IMR-90 (cell line): Measurements from ENCODE around the gene IQSEC3. TPM values are rescaled to one million over a fixed set of nuclear protein-coding genes. Genes with fewer than 3 reads are reported as not detected.
"Not testable (repeated sequence)": the region's sequence is repeated elsewhere in the genome, so short reads cannot be mapped to it uniquely, and the experiment has no call there.

Source experiments
- ATAC-seq: fragments of 200-7000 bp; cut with Tn5 transposase; 2 replicates; pipeline ENCODE4 v1.9.1; 2020; ENCODE audit warnings: low read depth, mild to moderate bottlenecking, moderate library complexity
- BruUV-seq: library from RNA; stranded (reverse); fragments of 400-500 nt; replicated peaks from 2 replicates; lab custom pipeline; 2021; lab: Mats Ljungman, UMichigan
- CTCF ChIA-PET: fragments of 300-600 bp; formaldehyde crosslinking; extraction: SDS; loops from one replicate; lab custom pipeline; 2021; ENCODE audit warnings: antibody characterized with exemption; lab: Yijun Ruan, JAX
- POLR2A ChIA-PET: fragments of 300-600 bp; sonication (Branson Sonifier 250); formaldehyde crosslinking; loops from one replicate; lab custom pipeline; 2022; ENCODE audit warnings: antibody characterized with exemption; ENCODE audit not compliant: unreplicated experiment; lab: Charles Lee
- DNase-seq: peaks from one replicate; pipeline ENCODE4 v3.0.0; 2013
- H2AFZ ChIP-seq: replicated peaks from 2 replicates; pipeline ENCODE3; 2013; ENCODE audit warnings: low read length, mild to moderate bottlenecking; ENCODE audit not compliant: poor library complexity
- H2AK5ac ChIP-seq: 2 replicates; pipeline ENCODE4 v1.6.1; 2013; ENCODE audit warnings: low read depth, low read length, inconsistent platforms
- H2AK9ac ChIP-seq: replicated peaks from 2 replicates; pipeline ENCODE3; 2013; ENCODE audit warnings: mild to moderate bottlenecking, low read depth, low read length, moderate library complexity; ENCODE audit not compliant: poor library complexity
- H2BK120ac ChIP-seq: 2 replicates; pipeline ENCODE4 v1.6.1; 2013; ENCODE audit warnings: low read depth, low read length, inconsistent platforms
- H2BK15ac ChIP-seq: 3 replicates; pipeline ENCODE4 v1.6.1; 2013; ENCODE audit warnings: low read depth, low read length, inconsistent platforms
- H2BK20ac ChIP-seq: 2 replicates; pipeline ENCODE4 v1.6.1; 2013; ENCODE audit warnings: low read depth, mild to moderate bottlenecking, inconsistent platforms, low read length, moderate library complexity
- H2BK5ac ChIP-seq: 2 replicates; pipeline ENCODE4 v1.6.1; 2013; ENCODE audit warnings: mild to moderate bottlenecking, low read depth, low read length, inconsistent platforms; ENCODE audit not compliant: poor library complexity, severe bottlenecking
- H3K14ac ChIP-seq: replicated peaks from 2 replicates; pipeline ENCODE4 v1.6.1; 2013; ENCODE audit warnings: low read depth, low read length, inconsistent platforms
- H3K18ac ChIP-seq: 2 replicates; pipeline ENCODE4 v1.6.1; 2013; ENCODE audit warnings: low read depth, low read length, control low read depth
- H3K23ac ChIP-seq: 2 replicates; pipeline ENCODE4 v1.6.1; 2013; ENCODE audit warnings: low read depth, low read length, inconsistent platforms
- H3K27ac ChIP-seq: 2 replicates; pipeline ENCODE4 v1.5.1; 2013; ENCODE audit warnings: mild to moderate bottlenecking, control low read depth, low read length; ENCODE audit not compliant: insufficient read depth
- H3K27me3 ChIP-seq: 2 replicates; pipeline ENCODE4 v1.6.1; 2013; ENCODE audit warnings: low read length; ENCODE audit not compliant: control insufficient read depth, insufficient read depth
- H3K36me3 ChIP-seq: 2 replicates; pipeline ENCODE4 v1.6.1; 2013; ENCODE audit warnings: low read length, mixed read lengths; ENCODE audit not compliant: control insufficient read depth, insufficient read depth
- H3K4ac ChIP-seq: 2 replicates; pipeline ENCODE4 v1.6.1; 2013; ENCODE audit warnings: low read depth, low read length, inconsistent platforms
- H3K4me1 ChIP-seq: 2 replicates; pipeline ENCODE4 v1.6.1; 2013; ENCODE audit warnings: low read length, mixed read lengths; ENCODE audit not compliant: control insufficient read depth, insufficient read depth
- H3K4me2 ChIP-seq: 2 replicates; pipeline ENCODE4 v1.6.1; 2013; ENCODE audit warnings: low read depth, mild to moderate bottlenecking, control low read depth, low read length, moderate library complexity
- H3K4me3 ChIP-seq: 2 replicates; pipeline ENCODE4 v1.5.1; 2013; ENCODE audit warnings: low read depth, mild to moderate bottlenecking, control low read depth, low read length, moderate library complexity; ENCODE audit not compliant: insufficient read depth
- H3K56ac ChIP-seq: 2 replicates; pipeline ENCODE4 v1.6.1; 2013; ENCODE audit warnings: low read length, inconsistent platforms; ENCODE audit not compliant: insufficient read depth; ENCODE audit errors: extremely low read depth
- H3K79me1 ChIP-seq, 2 experiments: 2 replicates each; pipeline ENCODE4 v1.6.1; 2013; ENCODE audit warnings: low read length in 2 of 2, inconsistent platforms in 1 of 2, low read depth in 1 of 2
- H3K9ac ChIP-seq: 2 replicates; pipeline ENCODE4 v1.6.1; 2013; ENCODE audit warnings: low read depth, low read length, control low read depth
- H3K9me1 ChIP-seq: 2 replicates; pipeline ENCODE4 v1.6.1; 2013; ENCODE audit warnings: low read length, inconsistent platforms; ENCODE audit not compliant: insufficient read depth
- H3K9me3 ChIP-seq: 2 replicates; pipeline ENCODE4 v1.6.1; 2013; ENCODE audit warnings: low read length; ENCODE audit not compliant: control insufficient read depth, insufficient read depth
- H4K20me1 ChIP-seq: 2 replicates; pipeline ENCODE4 v1.6.1; 2013; ENCODE audit warnings: low read length, inconsistent platforms; ENCODE audit not compliant: insufficient read depth
- H4K5ac ChIP-seq: 2 replicates; pipeline ENCODE4 v1.6.1; 2013; ENCODE audit warnings: mild to moderate bottlenecking, low read depth, low read length, control low read depth
- H4K8ac ChIP-seq, 2 experiments: 2 replicates each; pipeline ENCODE4 v1.6.1; 2013; ENCODE audit warnings: low read depth in 2 of 2, low read length in 2 of 2, control low read depth in 1 of 2, inconsistent platforms in 1 of 2
- H4K91ac ChIP-seq: 2 replicates; pipeline ENCODE4 v1.6.1; 2013; ENCODE audit warnings: low read depth, low read length, inconsistent platforms; ENCODE audit not compliant: insufficient read depth
- WGBS, 2 experiments: methylation state at CpG; one replicate each; pipeline versions ENCODE4 v1.1.5 to v1.1.7; 2013; ENCODE audit warnings: missing lambda C conversion rate in 2 of 2; ENCODE audit not compliant: insufficient read length in 1 of 2; ENCODE audit errors: extremely low coverage in 2 of 2; 5-methylcytosine and 5-hydroxymethylcytosine counted together
- dilution Hi-C: fragments of 300-500 bp; cut with HindIII; formaldehyde crosslinking; loops from one replicate; pipeline ENCODE4 v1.14.3; 2018; ENCODE audit warnings: low sequenced_read_pairs; ENCODE audit not compliant: unreplicated experiment
- in situ Hi-C: fragments of 300-500 bp; cut with MboI; formaldehyde crosslinking; loops from 3 replicates; pipeline ENCODE4 v1.14.3; 2019; ENCODE audit warnings: low sequenced_read_pairs, inconsistent platforms, mixed read lengths
- intact Hi-C: fragments of 100-400 bp; cut with micrococcal nuclease; formaldehyde crosslinking; loops from 2 replicates; pipeline ENCODE4 v1.10.0; 2022
- polyA plus RNA-seq, 3 experiments: library from polyadenylated mRNA; depleted of rRNA; stranded (reverse); fragments of >200 nt; gene quantifications; 2 replicates each; pipeline ENCODE4 v1.2.3, GENCODE V29; 2012; ENCODE audit warnings: low replicate concordance in 1 of 3
- total RNA-seq: library from RNA; depleted of rRNA; stranded (reverse); fragments of >200 nt; gene quantifications from 2 replicates; pipeline ENCODE4 v1.2.3, GENCODE V29; 2012

The IQSEC3 gene
- total and polyA plus RNA-seq, 2 of the 4 experiments (the other 2 are of a cell fraction) = 0.10 TPM; not detected in 1

GRCh38 chr12:39555-40265, 26.9 kb upstream of the IQSEC3 start:
- H2BK15ac ChIP-seq, H3K79me1 ChIP-seq, H3K4me2 ChIP-seq, H2AK5ac ChIP-seq, CTCF ChIA-PET, H3K36me3 ChIP-seq, H3K27ac ChIP-seq, H2BK5ac ChIP-seq, H3K18ac ChIP-seq, H4K20me1 ChIP-seq, H3K14ac ChIP-seq, intact Hi-C loops, POLR2A ChIA-PET, H3K56ac ChIP-seq, DNase-seq, H2AFZ ChIP-seq, H2BK120ac ChIP-seq, H2BK20ac ChIP-seq, dilution Hi-C loops, H3K27me3 ChIP-seq, in situ Hi-C loops, H3K9ac ChIP-seq, H4K8ac ChIP-seq, H3K4ac ChIP-seq, H3K23ac ChIP-seq, H3K4me3 ChIP-seq, H3K9me1 ChIP-seq, H3K9me3 ChIP-seq, H4K91ac ChIP-seq, H3K4me1 ChIP-seq, H4K5ac ChIP-seq, H2AK9ac ChIP-seq, BruUV-seq, ATAC-seq: not testable (repeated sequence)
- WGBS, 2 experiments = no CpG with 5 or more reads among the region's 6 CpGs

- not testable (repeated sequence) for H3K14ac ChIP-seq, H4K8ac ChIP-seq
These were observed 22.2 kb upstream of the IQSEC3 start for GRCh38 chr12:44352-44751.

More at GRCh38 chr12:44352-44751, 22.2 kb upstream of the IQSEC3 start:
- H3K36me3 ChIP-seq, H3K23ac ChIP-seq, CTCF ChIA-PET, H3K79me1 ChIP-seq, H2BK20ac ChIP-seq, H2AK9ac ChIP-seq, H3K56ac ChIP-seq, intact Hi-C loops, H3K9me3 ChIP-seq, H3K9me1 ChIP-seq, H2AFZ ChIP-seq, H3K27me3 ChIP-seq, H2BK15ac ChIP-seq, BruUV-seq, dilution Hi-C loops, in situ Hi-C loops, H4K5ac ChIP-seq, H3K18ac ChIP-seq, H2AK5ac ChIP-seq, H3K4ac ChIP-seq, H2BK5ac ChIP-seq, H3K27ac ChIP-seq, H3K4me1 ChIP-seq, DNase-seq, H3K4me3 ChIP-seq, H4K91ac ChIP-seq, H2BK120ac ChIP-seq, POLR2A ChIA-PET, H4K20me1 ChIP-seq, H3K9ac ChIP-seq, H3K4me2 ChIP-seq, ATAC-seq: not testable (repeated sequence)
- WGBS, 2 experiments = 100% methylated on average over 2 of the region's 8 CpGs; no CpG with 5 or more reads in 1 of the 2 experiments
